GM21360 (cell line): ENCODE results near the gene FAM78B.

ENCODE experiments used
- ATAC-seq: cut with Tn5 transposase; IDR thresholded peaks from one replicate; pipeline ENCODE4 v1.9.1; 2021; ENCODE audit warnings: mild to moderate bottlenecking, moderate library complexity; ENCODE audit not compliant: unreplicated experiment

FAM78B gene

GRCh38 chr1:166121010-166121409 is 45.8 kb downstream of the FAM78B start:
- no peak for ATAC-seq

GRCh38 chr1:166120281-166120680 is 46.5 kb downstream of the FAM78B start:
- no peak for ATAC-seq

GRCh38 chr1:166119471-166119965 is 47.3 kb downstream of the FAM78B start:
- ATAC-seq: no peak

GRCh38 chr1:166117776-166118175 is 49.0 kb downstream of the FAM78B start:
- ATAC-seq: no peak

- ATAC-seq: no peak
Measured at GRCh38 chr1:166116026-166116425, 50.8 kb downstream of the FAM78B start.

GRCh38 chr1:166114419-166114818 is 52.4 kb downstream of the FAM78B start:
- ATAC-seq: no peak

GRCh38 chr1:166113630-166114029 is 53.2 kb downstream of the FAM78B start:
- no peak for ATAC-seq

GRCh38 chr1:166113031-166113430 is 53.8 kb downstream of the FAM78B start:
- no peak for ATAC-seq

GRCh38 chr1:166112425-166112824 is 54.4 kb downstream of the FAM78B start:
- no peak for ATAC-seq

- no peak for ATAC-seq
Measured at GRCh38 chr1:166111430-166111829, 55.4 kb downstream of the FAM78B start.

GRCh38 chr1:166090244-166090643 is 76.6 kb downstream of the FAM78B start:
- no peak for ATAC-seq

- peak; percentile 79 for ATAC-seq
Measured at GRCh38 chr1:166089804-166090203, 77.0 kb downstream of the FAM78B start.

- ATAC-seq: no peak
Measured at GRCh38 chr1:166088572-166088955, 78.2 kb downstream of the FAM78B start.

- ATAC-seq: no peak
Measured at GRCh38 chr1:166087734-166088571, 78.8 kb downstream of the FAM78B start.

GRCh38 chr1:166086113-166086883 is 80.5 kb downstream of the FAM78B start:
- ATAC-seq: no peak

GRCh38 chr1:166084613-166085012 is 82.2 kb downstream of the FAM78B start:
- ATAC-seq: no peak

- ATAC-seq: peak; percentile 83
Measured at GRCh38 chr1:166083887-166084286, 82.9 kb downstream of the FAM78B start.

- no peak for ATAC-seq
Measured at GRCh38 chr1:166082601-166083000, 84.2 kb downstream of the FAM78B start.

- ATAC-seq: no peak
Measured at GRCh38 chr1:166080967-166081870, 85.6 kb downstream of the FAM78B start.

- ATAC-seq: no peak
Measured at GRCh38 chr1:166080277-166080966, 86.4 kb downstream of the FAM78B start.
